Measurements from ENCODE around the gene FKBP2. TPM values are rescaled to one million over a fixed set of nuclear protein-coding genes. Genes with fewer than 3 reads are reported as not detected.

FKBP2 gene
- polyA plus RNA-seq, 5 donors, result 53.0 to 90.8 (median 67.2) TPM

GRCh38 chr11:64260147-64260708, 19.3 kb downstream of the FKBP2 start:
- DNase-seq, result no peak

- no peak for DNase-seq
Observed at GRCh38 chr11:64261556-64262080, 20.7 kb downstream of the FKBP2 start.

GRCh38 chr11:64262271-64263002, 21.5 kb downstream of the FKBP2 start:
- DNase-seq, result no peak

- DNase-seq, result no peak
Observed at GRCh38 chr11:64263021-64263946, 22.4 kb downstream of the FKBP2 start.

- no peak for DNase-seq
Observed at GRCh38 chr11:64263947-64264317, 23.0 kb downstream of the FKBP2 start.

- DNase-seq, result no peak
Observed at GRCh38 chr11:64264371-64264852, 23.5 kb downstream of the FKBP2 start.

- DNase-seq, result no peak
Observed at GRCh38 chr11:64265176-64266160, 24.6 kb downstream of the FKBP2 start.

GRCh38 chr11:64266339-64266738, 25.4 kb downstream of the FKBP2 start:
- DNase-seq, result no peak

- DNase-seq, result no peak
Observed at GRCh38 chr11:64267207-64267945, 26.5 kb downstream of the FKBP2 start.

- DNase-seq, result peak; percentile 45 to 55
Observed at GRCh38 chr11:64268025-64268892, 27.4 kb downstream of the FKBP2 start.

- no peak for DNase-seq
Observed at GRCh38 chr11:64268893-64269539, 28.1 kb downstream of the FKBP2 start.

GRCh38 chr11:64269540-64270220, 28.8 kb downstream of the FKBP2 start:
- DNase-seq, result peak; percentile 99

- DNase-seq, result no peak
Observed at GRCh38 chr11:64275031-64275800, 34.3 kb downstream of the FKBP2 start.

GRCh38 chr11:64275841-64276240, 34.9 kb downstream of the FKBP2 start:
- DNase-seq, result no peak

- DNase-seq, result no peak
Observed at GRCh38 chr11:64276653-64277431, 35.9 kb downstream of the FKBP2 start.

- DNase-seq, result no peak
Observed at GRCh38 chr11:64278576-64279190, 37.8 kb downstream of the FKBP2 start.

All from right lung (tissue), 5 donors.